Upper lobe of left lung (tissue), 6 donors: ENCODE results near the gene ERMN. TPM values are rescaled to one million over a fixed set of nuclear protein-coding genes. Genes with fewer than 3 reads are reported as not detected.

Experiments used
- ATAC-seq, 2 donors: fragments of 200-7000 bp; cut with Tn5 transposase; one replicate each; pipeline ENCODE4 v1.9.1; 2022; ENCODE audit warnings: mild to moderate bottlenecking in 2 of 2, moderate library complexity in 2 of 2; ENCODE audit not compliant: low FRiP score in 2 of 2
- DNase-seq, 2 donors: peaks; one replicate each; pipeline ENCODE4 v3.0.0-alpha.2; 2019 to 2020
- H3K27ac ChIP-seq, 4 donors: fragments of 200-600 bp; sonication (generic); one replicate each; pipeline ENCODE4 v1.5.1; 2016 to 2019
- H3K27me3 ChIP-seq, 4 donors: fragments of 200-600 bp; sonication (generic); one replicate each; pipeline ENCODE4 v1.5.1; 2017 to 2019
- H3K36me3 ChIP-seq, 4 donors: fragments of 200-600 bp; sonication (generic); one replicate each; pipeline ENCODE4 v1.5.1; 2016 to 2019
- H3K4me1 ChIP-seq, 4 donors: fragments of 200-600 bp; sonication (generic); one replicate each; pipeline ENCODE4 v1.5.1; 2018 to 2019
- H3K4me3 ChIP-seq, 4 donors: fragments of 200-600 bp; sonication (generic); one replicate each; pipeline ENCODE4 v1.5.1; 2017 to 2019; ENCODE audit warnings: mild to moderate bottlenecking in 2 of 4, moderate library complexity in 1 of 4
- H3K9me3 ChIP-seq, 4 donors: fragments of 200-600 bp; sonication (generic); one replicate each; pipeline ENCODE4 v1.5.1; 2018 to 2019
- CTCF ChIP-seq, 6 experiments: fragments of 450-650 bp in 4 of 6; fragments of 200-600 bp in 2 of 6; sonication (generic) in 2 of 6; IDR thresholded peaks; one replicate each; pipeline ENCODE4 v1.5.1; 2016 to 2019; ENCODE audit warnings: antibody characterized with exemption in 6 of 6
- EP300 ChIP-seq, 4 donors: sonication (generic); formaldehyde crosslinking; IDR thresholded peaks; one replicate each; pipeline ENCODE4 v1.5.1; 2017; ENCODE audit warnings: antibody characterized with exemption in 4 of 4, control low read depth in 2 of 4
- POLR2A ChIP-seq, 4 donors: fragments of 450-650 bp; IDR thresholded peaks; one replicate each; pipeline ENCODE4 v1.5.1; 2016 to 2017; ENCODE audit warnings: antibody characterized with exemption in 4 of 4, mild to moderate bottlenecking in 2 of 4
- POLR2AphosphoS5 ChIP-seq, 2 donors: sonication (generic); formaldehyde crosslinking; IDR thresholded peaks; one replicate each; pipeline ENCODE4 v1.5.1; 2017; ENCODE audit warnings: antibody characterized with exemption in 2 of 2
- WGBS, 2 donors: methylation state at CpG; one replicate each; pipeline ENCODE4 v1.1.5; 2017 to 2018; 5-methylcytosine and 5-hydroxymethylcytosine counted together
- total RNA-seq, 6 donors: library from RNA; depleted of rRNA in 4 of 6; stranded (reverse); fragments of >200 nt in 4 of 6; gene quantifications; one replicate each; pipeline versions ENCODE4 v1.1.0 to v1.2.1, GENCODE V29; 2016 to 2021
- donor health status: DM: no; HTN: no; CAD: no; lungs with moderate emphysema.
- donor health status: DM: no; HTN: yes; CAD: no; lungs with severe emphysema.

The ERMN gene
- total RNA-seq, 6 donors from 2014 or later = 0.07 to 5.2 (median 0.78) TPM

GRCh38 chr2:157363612-157364101, 38.0 kb upstream of the ERMN start:
- TF ChIP-seq EP300 (IDR thresholded peaks at IDR 0.05) (no peak), CTCF (IDR thresholded peaks at IDR 0.05) (no peak), POLR2A (IDR thresholded peaks at IDR 0.05) (no peak), POLR2AphosphoS5 (IDR thresholded peaks at IDR 0.05) (no peak)
- ATAC-seq (no peak), DNase-seq (no peak)
- Histone ChIP-seq H3K9me3 (peaks cover 0 to 8% (median 3%) of the 10 kb centered on the region in 4 donors), H3K4me3 (no peak overlapping the region), H3K27ac (no peak overlapping the region), H3K27me3 (no peaks in the 10 kb centered on the region), H3K4me1 (no peaks in the 10 kb centered on the region), H3K36me3 (no peaks in the 10 kb centered on the region)
- 57 to 71% methylated on average over 2 of the region's 2 CpGs for WGBS, 2 donors

GRCh38 chr2:157362627-157363026, 37.0 kb upstream of the ERMN start:
- H3K27ac ChIP-seq = no peak overlapping the region
- TF ChIP-seq POLR2AphosphoS5 (IDR thresholded peaks at IDR 0.05) (no peak), EP300 (IDR thresholded peaks at IDR 0.05) (no peak), CTCF (IDR thresholded peaks at IDR 0.05) (no peak), POLR2A (IDR thresholded peaks at IDR 0.05) (no peak)
- no peak for ATAC-seq

GRCh38 chr2:157361526-157361925, 35.9 kb upstream of the ERMN start:
- H3K27me3 ChIP-seq = no peaks in the 10 kb centered on the region
- H3K4me1 ChIP-seq = no peaks in the 10 kb centered on the region
- H3K27ac ChIP-seq = no peak overlapping the region
- DNase-seq (no peak), ATAC-seq (no peak)
- no peak overlapping the region for H3K4me3 ChIP-seq
- TF ChIP-seq POLR2A (IDR thresholded peaks at IDR 0.05) = no peak
- no peak for TF ChIP-seq EP300 (IDR thresholded peaks at IDR 0.05)
- TF ChIP-seq POLR2AphosphoS5 (IDR thresholded peaks at IDR 0.05) = no peak
- no peak for TF ChIP-seq CTCF (IDR thresholded peaks at IDR 0.05)
- H3K9me3 ChIP-seq = peaks cover 0 to 8% (median 3%) of the 10 kb centered on the region in 4 donors
- no peaks in the 10 kb centered on the region for H3K36me3 ChIP-seq

More at GRCh38 chr2:157362627-157363026, 37.0 kb upstream of the ERMN start:
- Histone ChIP-seq H3K4me1 (no peaks in the 10 kb centered on the region), H3K36me3 (no peaks in the 10 kb centered on the region), H3K9me3 (peaks cover 0 to 8% (median 3%) of the 10 kb centered on the region in 4 donors), H3K4me3 (no peak overlapping the region), H3K27me3 (no peaks in the 10 kb centered on the region)
- WGBS, 2 donors = 89 to 90% methylated on average over 2 of the region's 2 CpGs
- no peak for DNase-seq

- H3K9me3 ChIP-seq = peaks cover 0 to 8% (median 3%) of the 10 kb centered on the region in 4 donors
- H3K4me1 ChIP-seq = no peaks in the 10 kb centered on the region
- no peak overlapping the region for H3K27ac ChIP-seq
- DNase-seq = no peak
- no peaks in the 10 kb centered on the region for H3K36me3 ChIP-seq
- no peaks in the 10 kb centered on the region for H3K27me3 ChIP-seq
- ATAC-seq = no peak
- no peak overlapping the region for H3K4me3 ChIP-seq
- WGBS, 2 donors = 89 to 92% methylated on average over 2 of the region's 2 CpGs
- TF ChIP-seq POLR2A (IDR thresholded peaks at IDR 0.05) (no peak), CTCF (IDR thresholded peaks at IDR 0.05) (no peak), POLR2AphosphoS5 (IDR thresholded peaks at IDR 0.05) (no peak), EP300 (IDR thresholded peaks at IDR 0.05) (no peak)
Measured at GRCh38 chr2:157359628-157360027, 34.0 kb upstream of the ERMN start.

- 62 to 69% methylated on average over 1 of the region's 1 CpG for WGBS, 2 donors
- no peak for ATAC-seq
- H3K27me3 ChIP-seq = no peaks in the 10 kb centered on the region
- no peaks in the 10 kb centered on the region for H3K4me1 ChIP-seq
- H3K9me3 ChIP-seq = no peaks in the 10 kb centered on the region
- no peak overlapping the region for H3K27ac ChIP-seq
- no peak for DNase-seq
- H3K4me3 ChIP-seq = no peak overlapping the region
- no peaks in the 10 kb centered on the region for H3K36me3 ChIP-seq
- TF ChIP-seq POLR2A (IDR thresholded peaks at IDR 0.05) = no peak
- no peak for TF ChIP-seq CTCF (IDR thresholded peaks at IDR 0.05)
Measured at GRCh38 chr2:157355618-157356017, 30.0 kb upstream of the ERMN start.
